Measurements from ENCODE around the gene CUX1.

Gene CUX1

GRCh38 chr7:101942603-101943210 lies 125.3 kb downstream of the CUX1 start:
- DNase-seq = no peak

- no peak for DNase-seq
These were observed 125.9 kb downstream of the CUX1 start for GRCh38 chr7:101943306-101943705.

GRCh38 chr7:101943889-101944600 lies 126.6 kb downstream of the CUX1 start:
- no peak for DNase-seq

- DNase-seq = no peak
These were observed 127.2 kb downstream of the CUX1 start for GRCh38 chr7:101944611-101945010.

GRCh38 chr7:101945034-101945758 lies 127.8 kb downstream of the CUX1 start:
- DNase-seq = no peak

GRCh38 chr7:101947899-101948298 lies 130.5 kb downstream of the CUX1 start:
- DNase-seq = no peak

- no peak for DNase-seq
These were observed 131.2 kb downstream of the CUX1 start for GRCh38 chr7:101948650-101949049.

- no peak for DNase-seq
These were observed 133.2 kb downstream of the CUX1 start for GRCh38 chr7:101950450-101951119.

- DNase-seq = no peak
These were observed 134.3 kb downstream of the CUX1 start for GRCh38 chr7:101951757-101952156.

- DNase-seq = no peak
These were observed 135.2 kb downstream of the CUX1 start for GRCh38 chr7:101952355-101953247.

GRCh38 chr7:101953248-101953819 lies 135.9 kb downstream of the CUX1 start:
- no peak for DNase-seq

- DNase-seq = no peak
These were observed 137.1 kb downstream of the CUX1 start for GRCh38 chr7:101954499-101954898.

- no peak for DNase-seq
These were observed 138.7 kb downstream of the CUX1 start for GRCh38 chr7:101956130-101956529.

- no peak for DNase-seq
These were observed 140.5 kb downstream of the CUX1 start for GRCh38 chr7:101957744-101958525.

- no peak for DNase-seq
These were observed 141.9 kb downstream of the CUX1 start for GRCh38 chr7:101959342-101959741.

- no peak for DNase-seq
These were observed 142.4 kb downstream of the CUX1 start for GRCh38 chr7:101959829-101960228.

- DNase-seq = no peak
These were observed 142.9 kb downstream of the CUX1 start for GRCh38 chr7:101960323-101960722.

GRCh38 chr7:101960985-101961708 lies 143.7 kb downstream of the CUX1 start:
- no peak for DNase-seq

GRCh38 chr7:101961811-101962210 lies 144.4 kb downstream of the CUX1 start:
- no peak for DNase-seq

GRCh38 chr7:101963693-101964092 lies 146.3 kb downstream of the CUX1 start:
- no peak for DNase-seq
